ENCODE measurements around the gene DOK6.

The DOK6 gene

GRCh38 chr18:69697069-69697468, 296.4 kb downstream of the DOK6 start:
- no peak for FAIRE-seq

GRCh38 chr18:69697689-69698088, 297.0 kb downstream of the DOK6 start:
- FAIRE-seq, result no peak

- no peak for FAIRE-seq
These were observed 300.6 kb downstream of the DOK6 start for GRCh38 chr18:69701305-69701704.

- no peak for FAIRE-seq
These were observed 302.8 kb downstream of the DOK6 start for GRCh38 chr18:69703461-69703860.

GRCh38 chr18:69705987-69706386, 305.3 kb downstream of the DOK6 start:
- no peak for FAIRE-seq

GRCh38 chr18:69708844-69709243, 308.2 kb downstream of the DOK6 start:
- FAIRE-seq, result no peak

GRCh38 chr18:69715191-69715795, 314.6 kb downstream of the DOK6 start:
- no peak for FAIRE-seq

GRCh38 chr18:69717586-69717985, 316.9 kb downstream of the DOK6 start:
- no peak for FAIRE-seq

- no peak for FAIRE-seq
These were observed 318.3 kb downstream of the DOK6 start for GRCh38 chr18:69718912-69719547.

- no peak for FAIRE-seq
These were observed 319.7 kb downstream of the DOK6 start for GRCh38 chr18:69720422-69720821.

GRCh38 chr18:69723434-69723833, 322.7 kb downstream of the DOK6 start:
- FAIRE-seq, result no peak

- no peak for FAIRE-seq
These were observed 324.3 kb downstream of the DOK6 start for GRCh38 chr18:69725009-69725408.

GRCh38 chr18:69725855-69726508, 325.3 kb downstream of the DOK6 start:
- FAIRE-seq, result no peak

- FAIRE-seq, result no peak
These were observed 327.4 kb downstream of the DOK6 start for GRCh38 chr18:69727912-69728572.

- FAIRE-seq, result no peak
These were observed 330.0 kb downstream of the DOK6 start for GRCh38 chr18:69730664-69731063.

GRCh38 chr18:69734536-69734935, 333.8 kb downstream of the DOK6 start:
- no peak for FAIRE-seq

GRCh38 chr18:69736730-69737129, 336.0 kb downstream of the DOK6 start:
- FAIRE-seq, result no peak

GRCh38 chr18:69737851-69738250, 337.2 kb downstream of the DOK6 start:
- no peak for FAIRE-seq

- no peak for FAIRE-seq
These were observed 346.7 kb downstream of the DOK6 start for GRCh38 chr18:69747388-69747787.

- FAIRE-seq, result peak; percentile 29
These were observed 352.2 kb downstream of the DOK6 start for GRCh38 chr18:69752737-69753380.

- FAIRE-seq, result no peak
These were observed 353.4 kb downstream of the DOK6 start for GRCh38 chr18:69754108-69754507.

GRCh38 chr18:69755041-69755440, 354.4 kb downstream of the DOK6 start:
- no peak for FAIRE-seq

- FAIRE-seq, result no peak
These were observed 355.3 kb downstream of the DOK6 start for GRCh38 chr18:69755856-69756496.
